HepG2 (cell line): ENCODE data around the gene RPS6KA2. TPM values are rescaled to one million over a fixed set of nuclear protein-coding genes. Genes with fewer than 3 reads are reported as not detected.

Experiments
- ERF ChIP-seq: IDR thresholded peaks from 2 replicates; pipeline ENCODE4 v1.6.1; 2018; ENCODE audit warnings: missing biosample characterization, missing genetic modification reagents
- HOXA3 ChIP-seq: sonication (generic); formaldehyde crosslinking; IDR thresholded peaks from 2 replicates; pipeline ENCODE4 v1.5.0; 2020; ENCODE audit warnings: missing genetic modification reagents
- KMT2A ChIP-seq: sonication (generic); formaldehyde crosslinking; IDR thresholded peaks from 2 replicates; pipeline ENCODE4 v1.4.0; 2020; ENCODE audit warnings: missing genetic modification reagents
- MTF2 ChIP-seq: sonication (generic); formaldehyde crosslinking; IDR thresholded peaks from 2 replicates; pipeline ENCODE4 v1.5.0; 2020; ENCODE audit warnings: missing genetic modification reagents, borderline replicate concordance
- PHF5A ChIP-seq: IDR thresholded peaks from one replicate; pipeline ENCODE4 v1.6.1; 2018; ENCODE audit warnings: low read depth, missing genetic modification reagents; ENCODE audit not compliant: unreplicated experiment
- TBX2 ChIP-seq: sonication (generic); formaldehyde crosslinking; IDR thresholded peaks from 2 replicates; pipeline ENCODE4 v1.5.0; 2020; ENCODE audit warnings: missing genetic modification reagents, mild to moderate bottlenecking, borderline replicate concordance
- TOPORS ChIP-seq: sonication (generic); formaldehyde crosslinking; IDR thresholded peaks from 2 replicates; pipeline ENCODE4 v1.8.0; 2023; ENCODE audit warnings: mild to moderate bottlenecking, missing genetic modification reagents
- ZBTB33 ChIP-seq: sonication (generic); formaldehyde crosslinking; IDR thresholded peaks from 2 replicates; pipeline ENCODE4 v1.4.0; 2020; ENCODE audit warnings: missing genetic modification reagents
- ZMYM3 ChIP-seq: sonication (generic); formaldehyde crosslinking; IDR thresholded peaks from 2 replicates; pipeline ENCODE4 v1.5.1; 2020; ENCODE audit warnings: mild to moderate bottlenecking, missing genetic modification reagents
- ZNF280B ChIP-seq: sonication (generic); formaldehyde crosslinking; IDR thresholded peaks from 2 replicates; pipeline ENCODE4 v1.5.0; 2020; ENCODE audit warnings: missing genetic modification reagents, mild to moderate bottlenecking, borderline replicate concordance
- ZNF280D ChIP-seq: sonication (generic); formaldehyde crosslinking; IDR thresholded peaks from 2 replicates; pipeline ENCODE4 v1.5.1; 2020; ENCODE audit warnings: mild to moderate bottlenecking, missing genetic modification reagents
- ZNF607 ChIP-seq: sonication (generic); formaldehyde crosslinking; IDR thresholded peaks from 2 replicates; pipeline ENCODE4 v1.5.1; 2020; ENCODE audit warnings: missing genetic modification reagents, mild to moderate bottlenecking, borderline replicate concordance
- ZNF800 ChIP-seq: sonication (generic); formaldehyde crosslinking; IDR thresholded peaks from 2 replicates; pipeline ENCODE4 v1.4.0; 2020; ENCODE audit warnings: missing genetic modification reagents
- polyA plus RNA-seq, 8 experiments: library from polyadenylated mRNA; depleted of rRNA in 3 of 8; stranded (reverse) in 7 of 8; unstranded in 1 of 8; fragments of >200 nt; fragmentation: Illumina TruSeq in 4 of 8; extraction: Trizol in 4 of 8; gene quantifications; 2 replicates each; pipeline versions ENCODE4 v1.2.1 to v1.2.3, GENCODE V29; 2011 to 2016; ENCODE audit warnings: low read depth in 4 of 8, missing spikeins in 1 of 8, mixed read lengths in 1 of 8; ENCODE audit not compliant: insufficient read depth in 1 of 8
- total RNA-seq, 5 experiments: library from RNA; depleted of rRNA; stranded (reverse); fragments of >200 nt; fragmentation: Illumina TruSeq; extraction: Trizol; gene quantifications; 2 replicates each; pipeline ENCODE4 v1.2.3, GENCODE V29; 2016; ENCODE audit warnings: low read depth in 1 of 5
- TF ChIP-seq, protein P1 (sequence below): sonication (generic); formaldehyde crosslinking; IDR thresholded peaks from 2 replicates; pipeline ENCODE4 v1.4.0; 2020; ENCODE audit warnings: missing genetic modification reagents

Gene RPS6KA2
- total and polyA plus RNA-seq, 2 of the 13 experiments (the other 11 are each of a cell fraction or from before 2014, with no cell fraction given): 0.22 to 0.38 TPM

GRCh38 chr6:166400649-166401250, 226.3 kb downstream of the RPS6KA2 start (continued):
- TF ChIP-seq, protein P1, sequence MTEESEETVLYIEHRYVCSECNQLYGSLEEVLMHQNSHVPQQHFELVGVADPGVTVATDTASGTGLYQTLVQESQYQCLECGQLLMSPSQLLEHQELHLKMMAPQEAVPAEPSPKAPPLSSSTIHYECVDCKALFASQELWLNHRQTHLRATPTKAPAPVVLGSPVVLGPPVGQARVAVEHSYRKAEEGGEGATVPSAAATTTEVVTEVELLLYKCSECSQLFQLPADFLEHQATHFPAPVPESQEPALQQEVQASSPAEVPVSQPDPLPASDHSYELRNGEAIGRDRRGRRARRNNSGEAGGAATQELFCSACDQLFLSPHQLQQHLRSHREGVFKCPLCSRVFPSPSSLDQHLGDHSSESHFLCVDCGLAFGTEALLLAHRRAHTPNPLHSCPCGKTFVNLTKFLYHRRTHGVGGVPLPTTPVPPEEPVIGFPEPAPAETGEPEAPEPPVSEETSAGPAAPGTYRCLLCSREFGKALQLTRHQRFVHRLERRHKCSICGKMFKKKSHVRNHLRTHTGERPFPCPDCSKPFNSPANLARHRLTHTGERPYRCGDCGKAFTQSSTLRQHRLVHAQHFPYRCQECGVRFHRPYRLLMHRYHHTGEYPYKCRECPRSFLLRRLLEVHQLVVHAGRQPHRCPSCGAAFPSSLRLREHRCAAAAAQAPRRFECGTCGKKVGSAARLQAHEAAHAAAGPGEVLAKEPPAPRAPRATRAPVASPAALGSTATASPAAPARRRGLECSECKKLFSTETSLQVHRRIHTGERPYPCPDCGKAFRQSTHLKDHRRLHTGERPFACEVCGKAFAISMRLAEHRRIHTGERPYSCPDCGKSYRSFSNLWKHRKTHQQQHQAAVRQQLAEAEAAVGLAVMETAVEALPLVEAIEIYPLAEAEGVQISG: peak; percentile 74
- TF ChIP-seq HOXA3 (CRISPR knock-in tag) (peak; percentile 70), ZNF800 (CRISPR knock-in tag) (0 out of 2 replicates have a peak, but pooled peaks have one; percentile 32), ERF (CRISPR knock-in tag) (peak; percentile 52; the same call in 1 of the 2 replicates), ZNF280D (peak; percentile 50; the same call in 1 of the 2 replicates), TOPORS (CRISPR knock-in tag) (peak; percentile 68; the same call in 1 of the 2 replicates), ZNF607 (CRISPR knock-in tag) (peak; percentile 36; the same call in 1 of the 2 replicates), KMT2A (CRISPR knock-in tag) (0 out of 2 replicates have a peak, but pooled peaks have one; percentile 30), ZNF280B (CRISPR knock-in tag) (peak; percentile 54; the same call in 1 of the 2 replicates), TBX2 (CRISPR knock-in tag) (peak; percentile 33; the same call in 1 of the 2 replicates), PHF5A (peak; percentile 63), ZBTB33 (CRISPR knock-in tag) (0 out of 2 replicates have a peak, but pooled peaks have one; percentile 9), MTF2 (CRISPR knock-in tag) (0 out of 2 replicates have a peak, but pooled peaks have one; percentile 36), ZMYM3 (CRISPR knock-in tag) (peak; percentile 73)
